ENCODE results near the gene CD59.

CD59 gene

GRCh38 chr11:33674035-33674814 lies 62.0 kb downstream of the CD59 start:
- TF ChIP-seq POLR2AphosphoS5 (IDR thresholded peaks at IDR 0.05; ENCODE audit: low read depth, low read length) (no peak), SIN3A (IDR thresholded peaks at IDR 0.05; ENCODE audit: borderline replicate concordance, insufficient read depth, low read length) (no peak), TAF1 (IDR thresholded peaks at IDR 0.05; ENCODE audit: borderline replicate concordance, insufficient read depth, low read length) (no peak), FOXP2 (optimal IDR thresholded peaks at IDR 0.05; ENCODE audit: borderline replicate concordance, extremely low read depth, extremely low read length, insufficient read depth) (no peak)
- TF ChIP-seq, protein P1, sequence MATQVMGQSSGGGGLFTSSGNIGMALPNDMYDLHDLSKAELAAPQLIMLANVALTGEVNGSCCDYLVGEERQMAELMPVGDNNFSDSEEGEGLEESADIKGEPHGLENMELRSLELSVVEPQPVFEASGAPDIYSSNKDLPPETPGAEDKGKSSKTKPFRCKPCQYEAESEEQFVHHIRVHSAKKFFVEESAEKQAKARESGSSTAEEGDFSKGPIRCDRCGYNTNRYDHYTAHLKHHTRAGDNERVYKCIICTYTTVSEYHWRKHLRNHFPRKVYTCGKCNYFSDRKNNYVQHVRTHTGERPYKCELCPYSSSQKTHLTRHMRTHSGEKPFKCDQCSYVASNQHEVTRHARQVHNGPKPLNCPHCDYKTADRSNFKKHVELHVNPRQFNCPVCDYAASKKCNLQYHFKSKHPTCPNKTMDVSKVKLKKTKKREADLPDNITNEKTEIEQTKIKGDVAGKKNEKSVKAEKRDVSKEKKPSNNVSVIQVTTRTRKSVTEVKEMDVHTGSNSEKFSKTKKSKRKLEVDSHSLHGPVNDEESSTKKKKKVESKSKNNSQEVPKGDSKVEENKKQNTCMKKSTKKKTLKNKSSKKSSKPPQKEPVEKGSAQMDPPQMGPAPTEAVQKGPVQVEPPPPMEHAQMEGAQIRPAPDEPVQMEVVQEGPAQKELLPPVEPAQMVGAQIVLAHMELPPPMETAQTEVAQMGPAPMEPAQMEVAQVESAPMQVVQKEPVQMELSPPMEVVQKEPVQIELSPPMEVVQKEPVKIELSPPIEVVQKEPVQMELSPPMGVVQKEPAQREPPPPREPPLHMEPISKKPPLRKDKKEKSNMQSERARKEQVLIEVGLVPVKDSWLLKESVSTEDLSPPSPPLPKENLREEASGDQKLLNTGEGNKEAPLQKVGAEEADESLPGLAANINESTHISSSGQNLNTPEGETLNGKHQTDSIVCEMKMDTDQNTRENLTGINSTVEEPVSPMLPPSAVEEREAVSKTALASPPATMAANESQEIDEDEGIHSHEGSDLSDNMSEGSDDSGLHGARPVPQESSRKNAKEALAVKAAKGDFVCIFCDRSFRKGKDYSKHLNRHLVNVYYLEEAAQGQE (IDR thresholded peaks at IDR 0.05; ENCODE audit: insufficient read depth in 1 of 2, low read depth in 2 of 2, low read length in 2 of 2): no peak

DNA sequence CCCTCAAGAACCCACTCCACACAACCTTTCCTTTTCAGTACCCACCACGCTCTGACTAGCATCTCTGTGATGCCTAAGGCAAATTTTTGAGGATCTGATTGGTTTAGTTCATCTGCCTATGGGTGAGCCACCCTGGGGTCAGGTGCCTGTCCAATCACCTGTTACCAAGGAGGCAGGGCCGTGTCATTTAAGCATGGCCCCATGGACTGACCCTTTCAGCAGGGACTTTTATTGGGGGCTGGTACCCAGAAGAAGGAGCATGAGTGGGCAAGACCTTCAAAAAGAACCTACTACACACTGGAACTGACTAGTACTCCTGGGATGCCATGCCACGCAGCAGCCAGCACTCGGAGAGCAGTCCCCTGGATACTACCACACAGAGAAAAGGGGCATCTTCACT lies 64.0 kb downstream of the CD59 start:
- TF ChIP-seq, protein P1 (IDR thresholded peaks at IDR 0.05; ENCODE audit: insufficient read depth in 1 of 2, low read depth in 2 of 2, low read length in 2 of 2): no peak
- TF ChIP-seq TAF1 (IDR thresholded peaks at IDR 0.05; ENCODE audit: borderline replicate concordance, insufficient read depth, low read length): no peak
- no peak for TF ChIP-seq FOXP2 (optimal IDR thresholded peaks at IDR 0.05; ENCODE audit: borderline replicate concordance, extremely low read depth, extremely low read length, insufficient read depth)
- no peak for TF ChIP-seq POLR2AphosphoS5 (IDR thresholded peaks at IDR 0.05; ENCODE audit: low read depth, low read length)
- no peak for TF ChIP-seq SIN3A (IDR thresholded peaks at IDR 0.05; ENCODE audit: borderline replicate concordance, insufficient read depth, low read length)

DNA sequence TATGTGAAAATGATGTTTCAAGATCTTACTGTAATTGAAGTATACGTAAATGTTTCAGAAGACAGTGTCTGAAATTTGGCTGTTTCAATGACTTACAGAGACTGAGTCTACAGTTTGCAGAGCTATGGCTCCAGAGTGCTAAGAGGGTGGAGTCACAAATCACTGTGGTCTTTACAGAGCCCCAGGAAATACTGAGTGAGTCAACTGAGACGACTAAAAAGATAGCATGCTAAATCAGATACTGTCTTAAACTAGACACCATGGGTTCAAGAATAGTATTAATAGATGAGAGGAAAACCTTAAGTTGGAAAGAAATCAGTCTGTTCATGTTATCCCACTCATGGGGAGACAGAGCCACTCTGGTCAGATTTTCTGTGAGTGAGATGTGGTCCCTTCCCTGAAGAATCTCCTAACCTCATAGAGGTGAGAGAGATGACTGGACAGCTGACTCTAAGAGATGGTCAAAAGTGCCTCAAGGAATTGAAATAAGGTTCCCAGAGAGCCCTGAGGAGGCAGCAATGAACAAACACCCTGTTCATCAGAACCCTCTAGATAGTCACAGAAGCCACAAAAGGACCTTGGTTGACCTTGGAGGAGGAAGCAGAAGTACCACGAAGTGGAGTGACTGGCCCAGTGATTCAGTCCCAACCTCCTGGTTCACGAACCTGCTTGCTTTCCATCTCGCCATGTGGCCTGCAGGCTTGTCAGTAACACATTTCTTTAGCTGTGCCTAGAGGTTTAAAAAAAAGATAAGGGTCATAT lies 65.8 kb downstream of the CD59 start:
- no peak for TF ChIP-seq FOXP2 (optimal IDR thresholded peaks at IDR 0.05; ENCODE audit: borderline replicate concordance, extremely low read depth, extremely low read length, insufficient read depth)
- TF ChIP-seq SIN3A (IDR thresholded peaks at IDR 0.05; ENCODE audit: borderline replicate concordance, insufficient read depth, low read length): no peak
- TF ChIP-seq, protein P1 (IDR thresholded peaks at IDR 0.05; ENCODE audit: insufficient read depth in 1 of 2, low read depth in 2 of 2, low read length in 2 of 2): no peak
- no peak for TF ChIP-seq POLR2AphosphoS5 (IDR thresholded peaks at IDR 0.05; ENCODE audit: low read depth, low read length)
- no peak for TF ChIP-seq TAF1 (IDR thresholded peaks at IDR 0.05; ENCODE audit: borderline replicate concordance, insufficient read depth, low read length)

DNA sequence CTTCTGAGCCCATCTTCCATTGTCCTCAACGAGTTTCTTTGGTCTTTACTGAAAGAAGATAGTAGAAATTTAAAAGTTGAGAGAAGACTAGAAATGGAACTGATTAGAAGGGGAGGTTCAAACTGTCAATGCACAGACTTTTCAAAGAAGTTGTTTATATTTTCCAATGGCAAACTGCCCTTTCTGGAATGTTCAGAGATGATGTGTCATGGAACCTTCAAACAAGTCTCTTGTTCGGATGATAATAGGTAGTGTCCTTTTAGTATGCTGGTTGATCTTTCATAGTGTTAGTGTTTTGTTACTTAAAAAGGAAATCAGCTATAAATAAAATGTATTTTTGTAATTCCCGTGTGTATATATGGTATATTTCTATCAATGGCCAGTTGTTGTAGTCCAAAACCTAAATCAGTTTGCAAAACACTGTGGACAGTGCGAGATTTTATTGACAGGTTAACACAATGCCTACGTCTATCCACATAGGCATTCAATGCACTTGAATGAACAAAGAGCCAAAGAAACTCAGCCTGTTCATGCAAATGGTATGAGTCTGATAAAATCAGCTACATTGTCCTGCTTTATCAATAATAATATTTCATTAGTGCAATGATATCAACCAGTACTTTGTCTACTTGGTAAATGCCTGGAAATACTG lies 66.5 kb downstream of the CD59 start:
- TF ChIP-seq POLR2AphosphoS5 (IDR thresholded peaks at IDR 0.05; ENCODE audit: low read depth, low read length) (no peak), FOXP2 (optimal IDR thresholded peaks at IDR 0.05; ENCODE audit: borderline replicate concordance, extremely low read depth, extremely low read length, insufficient read depth) (no peak), SIN3A (IDR thresholded peaks at IDR 0.05; ENCODE audit: borderline replicate concordance, insufficient read depth, low read length) (no peak), TAF1 (IDR thresholded peaks at IDR 0.05; ENCODE audit: borderline replicate concordance, insufficient read depth, low read length) (no peak)
- TF ChIP-seq, protein P1 (IDR thresholded peaks at IDR 0.05; ENCODE audit: insufficient read depth in 1 of 2, low read depth in 2 of 2, low read length in 2 of 2): no peak
